ENCODE measurements around the gene GPD1L. TPM values are rescaled to one million over a fixed set of nuclear protein-coding genes. Genes with fewer than 3 reads are reported as not detected.

The GPD1L gene
- total RNA-seq, 2 experiments from 2014 or later: 10.9 to 12.2 TPM

GRCh38 chr3:32146746-32147211, 40.4 kb downstream of the GPD1L start:
- Mint-ChIP-seq H3K9me3 (no peaks in the 10 kb centered on the region), H3K36me3 (peaks cover 18% of the 10 kb centered on the region), H3K27ac (no peak overlapping the region), H3K4me1 (ENCODE audit: low read depth) (no peaks in the 10 kb centered on the region), H3K27me3 (no peaks in the 10 kb centered on the region), H3K4me3 (no peak overlapping the region)
- CTCF ChIA-PET: no interaction called here
- intact Hi-C loops (cut with micrococcal nuclease): no loop called here
- POLR2A ChIA-PET: no interaction called here
- DNase-seq: no peak

GRCh38 chr3:32147509-32147908, 41.1 kb downstream of the GPD1L start:
- Mint-ChIP-seq H3K9me3 (no peaks in the 10 kb centered on the region), H3K27me3 (no peaks in the 10 kb centered on the region), H3K36me3 (peaks cover 20% of the 10 kb centered on the region), H3K27ac (no peak overlapping the region), H3K4me1 (ENCODE audit: low read depth) (no peaks in the 10 kb centered on the region), H3K4me3 (no peak overlapping the region)
- CTCF ChIA-PET: interaction anchor here (0.7 kb wide), 1 partner anchor 129 kb away, joined by 3 read pairs; no protein-coding TSS in a partner anchor
- intact Hi-C loops (cut with micrococcal nuclease): no loop called here
- DNase-seq: no peak
- POLR2A ChIA-PET: no interaction called here

GRCh38 chr3:32147933-32148332, 41.5 kb downstream of the GPD1L start:
- CTCF ChIA-PET: no interaction called here
- H3K36me3 Mint-ChIP-seq: peaks cover 21% of the 10 kb centered on the region
- POLR2A ChIA-PET: no interaction called here
- H3K4me3 Mint-ChIP-seq: no peak overlapping the region
- DNase-seq: no peak
- no peaks in the 10 kb centered on the region for H3K9me3 Mint-ChIP-seq
- intact Hi-C loops (cut with micrococcal nuclease): no loop called here
- H3K4me1 Mint-ChIP-seq (ENCODE audit: low read depth): no peaks in the 10 kb centered on the region
- no peaks in the 10 kb centered on the region for H3K27me3 Mint-ChIP-seq
- H3K27ac Mint-ChIP-seq: no peak overlapping the region

GRCh38 chr3:32148351-32148750, 41.9 kb downstream of the GPD1L start:
- Mint-ChIP-seq H3K36me3 (peaks cover 21% of the 10 kb centered on the region), H3K27me3 (no peaks in the 10 kb centered on the region), H3K4me1 (ENCODE audit: low read depth) (no peaks in the 10 kb centered on the region), H3K4me3 (no peak overlapping the region), H3K9me3 (no peaks in the 10 kb centered on the region), H3K27ac (no peak overlapping the region)
- ChIA-PET CTCF (no interaction called here), POLR2A (no interaction called here)
- intact Hi-C loops (cut with micrococcal nuclease): no loop called here
- no peak for DNase-seq

GRCh38 chr3:32153414-32154204, 47.2 kb downstream of the GPD1L start:
- Mint-ChIP-seq H3K4me3 (no peak overlapping the region), H3K36me3 (peaks cover 13% of the 10 kb centered on the region), H3K27ac (no peak overlapping the region), H3K9me3 (no peaks in the 10 kb centered on the region), H3K4me1 (ENCODE audit: low read depth) (no peaks in the 10 kb centered on the region), H3K27me3 (no peaks in the 10 kb centered on the region)
- POLR2A ChIA-PET: no interaction called here
- DNase-seq: no peak
- intact Hi-C loops (cut with micrococcal nuclease): no loop called here
- CTCF ChIA-PET: interaction anchor here (0.9 to 2.2 kb wide), 5 partner anchors 9 to 136 kb away, joined by 3 to 9 read pairs (median 4); no protein-coding TSS in a partner anchor

GRCh38 chr3:32154205-32154579, 47.8 kb downstream of the GPD1L start:
- H3K4me1 Mint-ChIP-seq (ENCODE audit: low read depth): no peaks in the 10 kb centered on the region
- peaks cover 13% of the 10 kb centered on the region for H3K36me3 Mint-ChIP-seq
- no peaks in the 10 kb centered on the region for H3K9me3 Mint-ChIP-seq
- DNase-seq: no peak
- H3K4me3 Mint-ChIP-seq: no peak overlapping the region
- POLR2A ChIA-PET: no interaction called here
- CTCF ChIA-PET: interaction anchor here (0.9 to 2.2 kb wide), 4 partner anchors 10 to 136 kb away, joined by 4 to 9 read pairs (median 4); no protein-coding TSS in a partner anchor
- H3K27me3 Mint-ChIP-seq: no peaks in the 10 kb centered on the region
- H3K27ac Mint-ChIP-seq: no peak overlapping the region
- intact Hi-C loops (cut with micrococcal nuclease): no loop called here

- Mint-ChIP-seq H3K27ac (no peak overlapping the region), H3K27me3 (no peaks in the 10 kb centered on the region), H3K4me3 (no peak overlapping the region), H3K4me1 (ENCODE audit: low read depth) (no peaks in the 10 kb centered on the region), H3K36me3 (peaks cover 13% of the 10 kb centered on the region), H3K9me3 (no peaks in the 10 kb centered on the region)
- POLR2A ChIA-PET: no interaction called here
- intact Hi-C loops (cut with micrococcal nuclease): no loop called here
- DNase-seq: no peak
- CTCF ChIA-PET: interaction anchor here (1.6 to 2.2 kb wide), 2 partner anchors 133 to 136 kb away, joined by 4 to 9 read pairs; no protein-coding TSS in a partner anchor
These were observed 48.7 kb downstream of the GPD1L start for GRCh38 chr3:32155117-32155516.

GRCh38 chr3:32157600-32158264, 51.3 kb downstream of the GPD1L start:
- Mint-ChIP-seq H3K4me1 (ENCODE audit: low read depth) (no peaks in the 10 kb centered on the region), H3K9me3 (no peaks in the 10 kb centered on the region), H3K4me3 (no peak overlapping the region), H3K27ac (no peak overlapping the region), H3K27me3 (no peaks in the 10 kb centered on the region), H3K36me3 (peaks cover 2% of the 10 kb centered on the region)
- intact Hi-C loops (cut with micrococcal nuclease): no loop called here
- CTCF ChIA-PET: interaction anchor here (1.6 kb wide), 1 partner anchor 138 kb away, joined by 6 read pairs; no protein-coding TSS in a partner anchor
- POLR2A ChIA-PET: no interaction called here
- DNase-seq: no peak

- H3K36me3 Mint-ChIP-seq: peaks cover 10% of the 10 kb centered on the region
- H3K27me3 Mint-ChIP-seq: no peaks in the 10 kb centered on the region
- CTCF ChIA-PET: interaction anchor here (1.0 kb wide), 1 partner anchor 10 kb away, joined by 3 read pairs; no protein-coding TSS in a partner anchor
- no peaks in the 10 kb centered on the region for H3K4me1 Mint-ChIP-seq (ENCODE audit: low read depth)
- intact Hi-C loops (cut with micrococcal nuclease): no loop called here
- no peak overlapping the region for H3K27ac Mint-ChIP-seq
- H3K4me3 Mint-ChIP-seq: no peak overlapping the region
- DNase-seq: no peak
- POLR2A ChIA-PET: no interaction called here
- no peaks in the 10 kb centered on the region for H3K9me3 Mint-ChIP-seq
These were observed 54.3 kb downstream of the GPD1L start for GRCh38 chr3:32160706-32161214.

GRCh38 chr3:32165442-32165841, 59.0 kb downstream of the GPD1L start:
- Mint-ChIP-seq H3K4me3 (no peak overlapping the region), H3K27ac (no peak overlapping the region), H3K4me1 (ENCODE audit: low read depth) (no peaks in the 10 kb centered on the region), H3K36me3 (peaks cover 39% of the 10 kb centered on the region), H3K9me3 (no peaks in the 10 kb centered on the region), H3K27me3 (no peaks in the 10 kb centered on the region)
- ChIA-PET POLR2A (no interaction called here), CTCF (interaction anchor here (0.8 kb wide), 1 partner anchor 13 kb away, joined by 3 read pairs; no protein-coding TSS in a partner anchor)
- DNase-seq: no peak
- intact Hi-C loops (cut with micrococcal nuclease): no loop called here

GRCh38 chr3:32166654-32167053, 60.2 kb downstream of the GPD1L start:
- ChIA-PET CTCF (no interaction called here), POLR2A (no interaction called here)
- Mint-ChIP-seq H3K4me3 (no peak overlapping the region), H3K27ac (no peak overlapping the region), H3K27me3 (no peaks in the 10 kb centered on the region), H3K9me3 (peaks cover 5% of the 10 kb centered on the region), H3K4me1 (ENCODE audit: low read depth) (no peaks in the 10 kb centered on the region), H3K36me3 (peaks cover 41% of the 10 kb centered on the region)
- DNase-seq: no peak
- intact Hi-C loops (cut with micrococcal nuclease): no loop called here

- no peak overlapping the region for H3K27ac Mint-ChIP-seq
- DNase-seq: no peak
These were observed 66.0 kb downstream of the GPD1L start for GRCh38 chr3:32172420-32172819.

More at GRCh38 chr3:32172420-32172819, 66.0 kb downstream of the GPD1L start:
- Mint-ChIP-seq H3K4me1 (ENCODE audit: low read depth) (peaks cover 6% of the 10 kb centered on the region), H3K4me3 (no peak overlapping the region), H3K9me3 (peaks cover 11% of the 10 kb centered on the region), H3K27me3 (no peaks in the 10 kb centered on the region), H3K36me3 (peaks cover 30% of the 10 kb centered on the region)
- intact Hi-C loops (cut with micrococcal nuclease): no loop called here
- POLR2A ChIA-PET: no interaction called here
- CTCF ChIA-PET: interaction anchor here (1.0 to 1.7 kb wide), 2 partner anchors 154 to 164 kb away, joined by 3 to 4 read pairs; no protein-coding TSS in a partner anchor
